ENCODE data around the gene SALL4.

DNA sequence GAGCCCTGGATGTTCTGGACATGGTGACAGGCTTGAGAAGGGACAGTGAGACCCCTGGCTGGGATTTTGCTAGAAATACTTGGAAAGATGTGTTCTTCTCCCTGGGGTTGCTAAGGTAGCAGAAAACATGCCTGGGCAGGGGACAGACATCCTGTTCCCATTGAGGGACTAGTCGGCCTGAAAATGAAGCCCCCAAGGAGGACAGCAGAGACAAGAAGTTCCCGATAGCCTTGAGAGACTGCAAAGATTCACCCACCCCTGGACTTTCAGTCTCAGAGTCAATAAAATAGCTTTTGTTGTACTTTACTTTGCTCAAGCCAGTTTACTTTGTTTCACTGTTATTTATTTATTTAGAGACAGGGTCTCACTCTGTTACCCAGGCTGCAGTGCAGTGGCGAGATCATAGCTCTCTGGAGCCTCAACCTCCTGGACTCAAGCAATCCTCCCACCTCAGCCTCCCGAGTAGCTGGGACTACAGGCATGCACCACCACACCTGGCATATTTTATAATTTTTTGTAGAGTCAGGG, 62.5 kb downstream of the SALL4 start:
- no peak for TF ChIP-seq ZFP30 (CRISPR knock-in tag; IDR thresholded peaks at IDR 0.05)
- TF ChIP-seq, protein P1, sequence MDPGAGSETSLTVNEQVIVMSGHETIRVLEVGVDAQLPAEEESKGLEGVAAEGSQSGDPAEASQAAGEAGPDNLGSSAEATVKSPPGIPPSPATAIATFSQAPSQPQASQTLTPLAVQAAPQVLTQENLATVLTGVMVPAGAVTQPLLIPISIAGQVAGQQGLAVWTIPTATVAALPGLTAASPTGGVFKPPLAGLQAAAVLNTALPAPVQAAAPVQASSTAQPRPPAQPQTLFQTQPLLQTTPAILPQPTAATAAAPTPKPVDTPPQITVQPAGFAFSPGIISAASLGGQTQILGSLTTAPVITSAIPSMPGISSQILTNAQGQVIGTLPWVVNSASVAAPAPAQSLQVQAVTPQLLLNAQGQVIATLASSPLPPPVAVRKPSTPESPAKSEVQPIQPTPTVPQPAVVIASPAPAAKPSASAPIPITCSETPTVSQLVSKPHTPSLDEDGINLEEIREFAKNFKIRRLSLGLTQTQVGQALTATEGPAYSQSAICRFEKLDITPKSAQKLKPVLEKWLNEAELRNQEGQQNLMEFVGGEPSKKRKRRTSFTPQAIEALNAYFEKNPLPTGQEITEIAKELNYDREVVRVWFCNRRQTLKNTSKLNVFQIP (CRISPR knock-in tag; IDR thresholded peaks at IDR 0.05; ENCODE audit: borderline replicate concordance, low read depth) = no peak
- no peak for TF ChIP-seq CSDC2 (CRISPR knock-in tag; IDR thresholded peaks at IDR 0.05)
- TF ChIP-seq RARB (CRISPR knock-in tag; IDR thresholded peaks at IDR 0.05) = no peak
- no peak for TF ChIP-seq ZNF70 (CRISPR knock-in tag; IDR thresholded peaks at IDR 0.05)
- TF ChIP-seq ZNF8 (CRISPR knock-in tag; IDR thresholded peaks at IDR 0.05) = no peak
- no peak for TF ChIP-seq ZFP3 (CRISPR knock-in tag; IDR thresholded peaks at IDR 0.05)
- no peak for TF ChIP-seq OSR1 (CRISPR knock-in tag; IDR thresholded peaks at IDR 0.05)
- no peak for TF ChIP-seq GLIS3 (CRISPR knock-in tag; IDR thresholded peaks at IDR 0.05)
- TF ChIP-seq, protein P2, sequence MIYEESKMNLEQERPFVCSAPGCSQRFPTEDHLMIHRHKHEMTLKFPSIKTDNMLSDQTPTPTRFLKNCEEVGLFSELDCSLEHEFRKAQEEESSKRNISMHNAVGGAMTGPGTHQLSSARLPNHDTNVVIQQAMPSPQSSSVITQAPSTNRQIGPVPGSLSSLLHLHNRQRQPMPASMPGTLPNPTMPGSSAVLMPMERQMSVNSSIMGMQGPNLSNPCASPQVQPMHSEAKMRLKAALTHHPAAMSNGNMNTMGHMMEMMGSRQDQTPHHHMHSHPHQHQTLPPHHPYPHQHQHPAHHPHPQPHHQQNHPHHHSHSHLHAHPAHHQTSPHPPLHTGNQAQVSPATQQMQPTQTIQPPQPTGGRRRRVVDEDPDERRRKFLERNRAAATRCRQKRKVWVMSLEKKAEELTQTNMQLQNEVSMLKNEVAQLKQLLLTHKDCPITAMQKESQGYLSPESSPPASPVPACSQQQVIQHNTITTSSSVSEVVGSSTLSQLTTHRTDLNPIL (CRISPR knock-in tag; IDR thresholded peaks at IDR 0.05; ENCODE audit: low read depth) = no peak
- no peak for TF ChIP-seq ZC3H10 (CRISPR knock-in tag; IDR thresholded peaks at IDR 0.05)
- TF ChIP-seq, protein P3, sequence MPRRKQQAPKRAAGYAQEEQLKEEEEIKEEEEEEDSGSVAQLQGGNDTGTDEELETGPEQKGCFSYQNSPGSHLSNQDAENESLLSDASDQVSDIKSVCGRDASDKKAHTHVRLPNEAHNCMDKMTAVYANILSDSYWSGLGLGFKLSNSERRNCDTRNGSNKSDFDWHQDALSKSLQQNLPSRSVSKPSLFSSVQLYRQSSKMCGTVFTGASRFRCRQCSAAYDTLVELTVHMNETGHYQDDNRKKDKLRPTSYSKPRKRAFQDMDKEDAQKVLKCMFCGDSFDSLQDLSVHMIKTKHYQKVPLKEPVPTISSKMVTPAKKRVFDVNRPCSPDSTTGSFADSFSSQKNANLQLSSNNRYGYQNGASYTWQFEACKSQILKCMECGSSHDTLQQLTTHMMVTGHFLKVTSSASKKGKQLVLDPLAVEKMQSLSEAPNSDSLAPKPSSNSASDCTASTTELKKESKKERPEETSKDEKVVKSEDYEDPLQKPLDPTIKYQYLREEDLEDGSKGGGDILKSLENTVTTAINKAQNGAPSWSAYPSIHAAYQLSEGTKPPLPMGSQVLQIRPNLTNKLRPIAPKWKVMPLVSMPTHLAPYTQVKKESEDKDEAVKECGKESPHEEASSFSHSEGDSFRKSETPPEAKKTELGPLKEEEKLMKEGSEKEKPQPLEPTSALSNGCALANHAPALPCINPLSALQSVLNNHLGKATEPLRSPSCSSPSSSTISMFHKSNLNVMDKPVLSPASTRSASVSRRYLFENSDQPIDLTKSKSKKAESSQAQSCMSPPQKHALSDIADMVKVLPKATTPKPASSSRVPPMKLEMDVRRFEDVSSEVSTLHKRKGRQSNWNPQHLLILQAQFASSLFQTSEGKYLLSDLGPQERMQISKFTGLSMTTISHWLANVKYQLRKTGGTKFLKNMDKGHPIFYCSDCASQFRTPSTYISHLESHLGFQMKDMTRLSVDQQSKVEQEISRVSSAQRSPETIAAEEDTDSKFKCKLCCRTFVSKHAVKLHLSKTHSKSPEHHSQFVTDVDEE (CRISPR knock-in tag; IDR thresholded peaks at IDR 0.05) = no peak
- TF ChIP-seq TOX (CRISPR knock-in tag; IDR thresholded peaks at IDR 0.05; ENCODE audit: borderline replicate concordance) = no peak

Data from SK-N-SH treated with all-trans-retinoic acid at 6 μM for 48 hours (cell line).